ENCODE results near the gene KRT24. TPM values are rescaled to one million over a fixed set of nuclear protein-coding genes. Genes with fewer than 3 reads are reported as not detected.

Gene KRT24
- total and polyA plus RNA-seq, 2 donors (not counting 1 experiment from before 2014, with no cell fraction given) = not detected

GRCh38 chr17:40718930-40719329 lies 15.4 kb upstream of the KRT24 start:
- H3K9me3 ChIP-seq (ENCODE audit: control insufficient read depth, insufficient read depth, low read depth, low read length) = no peaks in the 10 kb centered on the region
- no peaks in the 10 kb centered on the region for H3K36me3 ChIP-seq (ENCODE audit: control insufficient read depth, insufficient read depth, low read length)
- TF ChIP-seq EZH2 (IDR thresholded peaks at IDR 0.05; ENCODE audit: low read length, missing control alignments) = no peak
- TF ChIP-seq, protein P1, sequence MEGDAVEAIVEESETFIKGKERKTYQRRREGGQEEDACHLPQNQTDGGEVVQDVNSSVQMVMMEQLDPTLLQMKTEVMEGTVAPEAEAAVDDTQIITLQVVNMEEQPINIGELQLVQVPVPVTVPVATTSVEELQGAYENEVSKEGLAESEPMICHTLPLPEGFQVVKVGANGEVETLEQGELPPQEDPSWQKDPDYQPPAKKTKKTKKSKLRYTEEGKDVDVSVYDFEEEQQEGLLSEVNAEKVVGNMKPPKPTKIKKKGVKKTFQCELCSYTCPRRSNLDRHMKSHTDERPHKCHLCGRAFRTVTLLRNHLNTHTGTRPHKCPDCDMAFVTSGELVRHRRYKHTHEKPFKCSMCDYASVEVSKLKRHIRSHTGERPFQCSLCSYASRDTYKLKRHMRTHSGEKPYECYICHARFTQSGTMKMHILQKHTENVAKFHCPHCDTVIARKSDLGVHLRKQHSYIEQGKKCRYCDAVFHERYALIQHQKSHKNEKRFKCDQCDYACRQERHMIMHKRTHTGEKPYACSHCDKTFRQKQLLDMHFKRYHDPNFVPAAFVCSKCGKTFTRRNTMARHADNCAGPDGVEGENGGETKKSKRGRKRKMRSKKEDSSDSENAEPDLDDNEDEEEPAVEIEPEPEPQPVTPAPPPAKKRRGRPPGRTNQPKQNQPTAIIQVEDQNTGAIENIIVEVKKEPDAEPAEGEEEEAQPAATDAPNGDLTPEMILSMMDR (conservative IDR thresholded peaks at IDR 0.05 in 1 of 2, IDR thresholded peaks at IDR 0.05 in 1 of 2; ENCODE audit: low read depth in 1 of 2, low read length in 2 of 2) = no peak
- no peak overlapping the region for H3K4me3 ChIP-seq (replicated peaks in 1 of 4; ENCODE audit: control extremely low read depth in 1 of 4, insufficient read depth in 1 of 4, low read depth in 3 of 4, low read length in 4 of 4)
- no peaks in the 10 kb centered on the region for H3K4me1 ChIP-seq (ENCODE audit: control insufficient read depth, extremely low read depth, insufficient read depth, low read length)
- H3K79me2 ChIP-seq (ENCODE audit: control insufficient read depth, insufficient read depth, low read length) = no peaks in the 10 kb centered on the region
- H3K27ac ChIP-seq (ENCODE audit: insufficient read depth, low read length) = no peak overlapping the region
- H3K27me3 ChIP-seq (ENCODE audit: control insufficient read depth, insufficient read depth, low read length) = peaks cover 9% of the 10 kb centered on the region
- no peak overlapping the region for H3K4me2 ChIP-seq (ENCODE audit: extremely low read depth, insufficient read depth, low read length)
- peak; percentile 5 to 47 for DNase-seq (ENCODE audit: low read depth in 2 of 2)
- H3K9ac ChIP-seq (ENCODE audit: insufficient read depth, low read length) = no peak overlapping the region
- no peaks in the 10 kb centered on the region for H4K20me1 ChIP-seq (ENCODE audit: control insufficient read depth, extremely low read depth, insufficient read depth, low read length)
- H2AFZ ChIP-seq (ENCODE audit: low read length) = no peak overlapping the region

DNA sequence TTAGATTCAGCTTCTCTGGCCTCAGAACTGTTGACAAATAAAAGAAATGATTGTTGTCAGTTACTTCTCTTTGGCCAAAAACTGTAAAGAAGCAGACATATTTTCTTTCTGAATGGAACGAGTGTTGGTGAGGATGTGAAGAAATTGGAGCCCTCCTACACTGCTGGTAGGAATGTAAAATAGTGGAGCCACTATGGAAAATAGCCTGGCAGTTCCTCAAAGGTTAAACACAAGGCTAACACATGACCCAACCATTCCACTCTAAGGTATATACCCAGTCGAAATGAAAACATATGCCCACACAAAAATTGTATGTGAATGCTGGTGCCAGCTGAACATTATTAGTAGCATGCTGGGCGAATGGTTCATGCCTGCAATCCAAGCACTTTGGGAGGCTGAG lies 14.2 kb upstream of the KRT24 start:
- TF ChIP-seq, protein P1 (conservative IDR thresholded peaks at IDR 0.05 in 1 of 2, IDR thresholded peaks at IDR 0.05 in 1 of 2; ENCODE audit: low read depth in 1 of 2, low read length in 2 of 2) = no peak
- no peak for TF ChIP-seq EZH2 (IDR thresholded peaks at IDR 0.05; ENCODE audit: low read length, missing control alignments)
- no peaks in the 10 kb centered on the region for H3K79me2 ChIP-seq (ENCODE audit: control insufficient read depth, insufficient read depth, low read length)
- H3K4me3 ChIP-seq (replicated peaks in 1 of 4; ENCODE audit: control extremely low read depth in 1 of 4, insufficient read depth in 1 of 4, low read depth in 3 of 4, low read length in 4 of 4) = no peak overlapping the region
- H3K36me3 ChIP-seq (ENCODE audit: control insufficient read depth, insufficient read depth, low read length) = no peaks in the 10 kb centered on the region
- H3K9me3 ChIP-seq (ENCODE audit: control insufficient read depth, insufficient read depth, low read depth, low read length) = no peaks in the 10 kb centered on the region
- H3K27ac ChIP-seq (ENCODE audit: insufficient read depth, low read length) = no peak overlapping the region
- H3K4me1 ChIP-seq (ENCODE audit: control insufficient read depth, extremely low read depth, insufficient read depth, low read length) = no peaks in the 10 kb centered on the region
- H2AFZ ChIP-seq (ENCODE audit: low read length) = no peak overlapping the region
- no peak overlapping the region for H3K9ac ChIP-seq (ENCODE audit: insufficient read depth, low read length)
- DNase-seq (ENCODE audit: low read depth in 2 of 2) = no peak
- H3K27me3 ChIP-seq (ENCODE audit: control insufficient read depth, insufficient read depth, low read length) = peaks cover 5% of the 10 kb centered on the region
- H3K4me2 ChIP-seq (ENCODE audit: extremely low read depth, insufficient read depth, low read length) = no peak overlapping the region
- H4K20me1 ChIP-seq (ENCODE audit: control insufficient read depth, extremely low read depth, insufficient read depth, low read length) = no peaks in the 10 kb centered on the region

- Histone ChIP-seq H3K36me3 (ENCODE audit: control insufficient read depth, insufficient read depth, low read length) (no peaks in the 10 kb centered on the region), H3K4me3 (replicated peaks in 1 of 4; ENCODE audit: control extremely low read depth in 1 of 4, insufficient read depth in 1 of 4, low read depth in 3 of 4, low read length in 4 of 4) (no peak overlapping the region), H4K20me1 (ENCODE audit: control insufficient read depth, extremely low read depth, insufficient read depth, low read length) (no peaks in the 10 kb centered on the region), H3K9ac (ENCODE audit: insufficient read depth, low read length) (no peak overlapping the region), H3K79me2 (ENCODE audit: control insufficient read depth, insufficient read depth, low read length) (no peaks in the 10 kb centered on the region), H3K9me3 (ENCODE audit: control insufficient read depth, insufficient read depth, low read depth, low read length) (no peaks in the 10 kb centered on the region), H3K4me1 (ENCODE audit: control insufficient read depth, extremely low read depth, insufficient read depth, low read length) (no peaks in the 10 kb centered on the region), H3K27me3 (ENCODE audit: control insufficient read depth, insufficient read depth, low read length) (peaks cover 7% of the 10 kb centered on the region), H3K27ac (ENCODE audit: insufficient read depth, low read length) (no peak overlapping the region), H2AFZ (ENCODE audit: low read length) (no peak overlapping the region), H3K4me2 (ENCODE audit: extremely low read depth, insufficient read depth, low read length) (no peak overlapping the region)
- DNase-seq (ENCODE audit: low read depth in 2 of 2) = peak in 1 of 2 donors; percentile 12
- TF ChIP-seq EZH2 (IDR thresholded peaks at IDR 0.05; ENCODE audit: low read length, missing control alignments) = no peak
- TF ChIP-seq, protein P1 (conservative IDR thresholded peaks at IDR 0.05 in 1 of 2, IDR thresholded peaks at IDR 0.05 in 1 of 2; ENCODE audit: low read depth in 1 of 2, low read length in 2 of 2) = no peak
Measured at GRCh38 chr17:40714473-40714872, 10.9 kb upstream of the KRT24 start.

All from fibroblast of lung (primary cell).